Measurements from ENCODE around the gene C2orf78.
"Not testable (repeated sequence)": the region's sequence is repeated elsewhere in the genome, so short reads cannot be mapped to it uniquely, and the experiment has no call there.

The C2orf78 gene, protein sequence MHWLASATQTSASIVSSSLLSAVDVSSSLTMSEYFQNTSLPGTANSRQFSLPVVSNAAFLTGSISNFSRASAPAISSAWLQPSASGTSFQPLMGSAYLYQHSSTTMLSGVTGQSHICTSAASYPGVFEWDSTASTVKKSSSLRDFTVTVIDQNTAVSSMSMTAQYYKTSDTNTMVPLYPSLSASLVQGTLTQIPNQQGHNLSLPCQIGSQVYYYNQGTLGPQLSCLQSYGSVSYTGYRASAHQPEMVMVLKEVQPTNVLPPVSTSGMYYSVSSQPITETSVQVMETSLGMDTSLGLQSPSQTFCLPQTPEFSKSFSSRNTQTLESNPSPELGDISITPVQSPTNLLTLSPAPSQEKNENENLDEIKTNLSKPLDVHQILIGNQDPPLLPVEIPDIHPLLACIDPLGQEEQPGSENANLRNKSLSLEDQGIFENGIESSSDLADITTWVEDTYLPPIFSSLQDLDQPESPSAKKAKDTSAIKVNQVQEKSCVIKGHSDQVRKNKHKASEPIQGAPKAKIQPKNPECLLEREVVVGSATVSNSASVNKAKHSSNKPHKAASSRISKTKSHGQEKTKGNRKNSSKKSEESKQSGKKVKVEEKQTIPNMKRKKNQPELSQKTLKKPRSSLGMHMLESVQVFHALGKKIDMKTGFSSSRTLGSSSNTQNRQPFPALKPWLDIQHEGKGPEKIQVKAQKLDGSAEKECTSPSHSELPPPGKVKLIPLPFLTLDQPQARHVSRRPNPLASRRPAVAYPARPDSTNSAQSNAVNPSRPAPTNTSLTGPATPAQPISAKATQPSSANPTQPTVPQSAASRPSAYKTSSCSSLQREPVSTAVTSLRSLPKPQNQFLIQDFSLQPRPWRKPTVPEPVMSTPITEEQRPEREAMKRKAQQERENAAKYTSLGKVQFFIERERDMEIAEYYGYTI

DNA sequence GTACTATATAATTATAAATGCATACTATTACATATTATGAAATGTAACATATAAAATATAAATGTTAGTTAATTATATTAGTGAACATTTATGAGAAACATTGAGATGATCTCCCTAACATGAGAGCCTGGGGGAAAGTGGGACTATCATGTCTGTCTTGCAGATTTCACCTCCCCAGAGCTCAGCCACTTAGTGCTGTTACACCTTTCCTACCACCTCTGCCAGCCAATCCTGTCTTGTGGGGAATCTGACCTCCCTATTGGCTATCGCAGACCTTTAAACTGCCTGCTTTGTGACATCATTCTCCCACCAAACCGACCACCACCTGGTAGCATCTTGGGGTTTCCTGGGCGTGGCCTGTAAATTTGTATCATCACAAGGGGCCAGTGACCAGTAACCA is at the start of gene C2orf78:
Gene C2orf78 (plus strand): TSS at position 301 of the 400 bp plus-strand sequence. CDS start 127 bp downstream, outside the sequence.
- DNase-seq, result not testable (repeated sequence)

DNA sequence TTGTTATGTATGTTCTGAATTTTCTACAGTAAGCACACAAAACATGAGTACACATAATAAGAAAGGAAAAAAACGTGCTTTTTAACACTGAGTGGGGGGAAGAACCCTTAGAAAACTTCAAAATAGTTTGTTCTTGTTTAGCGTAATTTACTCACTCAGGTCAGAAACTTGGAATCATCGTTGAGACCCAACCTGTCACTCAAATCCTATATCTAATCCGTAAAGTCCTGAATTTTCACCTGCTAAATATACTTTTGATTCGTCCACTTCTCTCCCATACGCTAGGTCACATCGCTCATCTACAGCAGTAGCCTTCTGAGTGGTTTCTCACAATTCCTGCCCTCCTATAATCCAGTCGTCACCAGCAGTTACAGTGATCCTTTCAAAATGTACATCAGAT is 47.6 kb upstream of the C2orf78 start:
- no peak for DNase-seq

DNA sequence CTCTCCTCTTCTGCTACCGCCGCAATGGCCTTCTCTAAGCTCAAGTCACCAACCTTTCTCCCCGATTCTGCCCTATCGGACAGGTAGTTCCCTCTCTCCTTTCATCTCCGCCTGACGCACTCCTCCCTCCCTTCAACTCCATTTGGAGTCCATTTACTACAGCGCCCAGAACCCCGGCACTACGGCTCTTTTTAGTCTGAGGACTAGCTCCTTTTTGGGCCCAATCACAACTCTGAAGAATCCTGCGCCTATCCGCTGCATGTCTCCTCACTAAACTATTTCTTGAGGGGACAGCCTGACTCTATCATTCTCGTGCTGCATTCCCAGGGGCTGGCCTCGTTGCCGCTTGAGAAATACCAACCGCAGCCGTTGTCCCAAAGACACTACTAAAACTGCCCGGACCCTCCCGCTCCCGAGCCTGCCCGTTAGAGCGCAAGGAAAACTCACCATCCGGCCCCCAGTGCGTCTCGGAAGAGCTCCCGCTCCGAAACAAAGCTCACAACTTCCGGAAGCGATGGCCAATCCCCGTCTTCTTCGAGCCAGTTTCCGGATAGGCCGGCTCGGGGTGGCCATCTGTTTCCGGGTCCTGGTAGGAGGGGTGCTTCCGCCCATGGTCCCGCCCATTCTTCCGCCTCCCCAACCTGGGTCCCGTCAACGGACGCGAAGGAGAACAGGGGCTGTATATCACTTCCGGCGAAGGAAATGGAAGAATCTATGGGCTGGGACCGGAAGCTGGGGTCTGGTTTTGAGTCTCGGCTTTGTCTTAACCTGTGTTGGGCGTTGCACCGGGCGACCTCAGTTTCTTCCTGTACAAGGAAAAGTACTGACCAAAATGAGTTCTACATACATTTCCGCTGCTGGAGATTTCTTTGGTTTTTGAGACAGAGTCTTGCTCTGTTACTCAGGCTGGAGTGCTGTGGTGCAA is 46.9 kb upstream of the C2orf78 start, which contains the start of gene TPRKB:
Gene TPRKB (minus strand): TSS at position 491 of the 925 bp plus-strand sequence. CDS start 2,776 bp downstream, outside the sequence.
- DNase-seq, result peak; percentile 96

DNA sequence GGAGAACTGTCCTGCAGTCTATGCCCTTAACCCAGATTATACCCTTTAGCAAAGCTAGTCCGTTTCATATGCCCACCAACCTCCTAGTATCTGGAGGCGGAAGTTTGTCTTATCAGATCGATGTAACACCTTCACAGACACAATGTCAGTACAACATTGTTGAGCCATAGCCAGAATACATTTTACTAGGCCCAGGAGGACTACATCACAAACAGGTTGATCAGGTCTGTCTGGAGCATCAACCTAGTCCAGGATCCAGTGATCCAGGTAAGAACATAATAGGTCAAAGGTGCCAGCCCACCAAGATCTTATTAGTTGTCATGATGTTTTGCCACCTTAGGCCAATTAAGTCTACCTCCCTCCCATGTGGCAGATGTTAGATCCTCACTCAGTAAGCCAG is 44.9 kb upstream of the C2orf78 start:
- DNase-seq, result no peak

DNA sequence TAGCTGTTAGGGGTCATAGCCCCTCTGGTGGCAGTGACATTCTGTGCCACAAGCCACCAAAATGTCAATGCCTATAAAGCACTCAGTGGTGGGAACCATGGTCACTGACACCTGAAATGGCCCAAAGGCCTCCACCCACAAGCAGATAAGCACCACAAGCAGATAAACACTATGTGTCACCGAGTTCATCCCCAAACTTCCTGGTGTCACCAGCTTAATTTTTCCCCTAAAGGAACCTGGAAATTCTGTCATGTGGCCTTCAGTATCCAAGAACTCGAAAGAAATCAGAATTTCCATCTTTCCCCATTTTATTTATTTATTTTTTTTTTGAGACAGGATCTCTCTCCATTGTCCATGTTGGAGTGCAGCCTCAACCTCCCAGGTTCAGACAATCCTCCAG is 43.2 kb upstream of the C2orf78 start:
- no peak for DNase-seq

DNA sequence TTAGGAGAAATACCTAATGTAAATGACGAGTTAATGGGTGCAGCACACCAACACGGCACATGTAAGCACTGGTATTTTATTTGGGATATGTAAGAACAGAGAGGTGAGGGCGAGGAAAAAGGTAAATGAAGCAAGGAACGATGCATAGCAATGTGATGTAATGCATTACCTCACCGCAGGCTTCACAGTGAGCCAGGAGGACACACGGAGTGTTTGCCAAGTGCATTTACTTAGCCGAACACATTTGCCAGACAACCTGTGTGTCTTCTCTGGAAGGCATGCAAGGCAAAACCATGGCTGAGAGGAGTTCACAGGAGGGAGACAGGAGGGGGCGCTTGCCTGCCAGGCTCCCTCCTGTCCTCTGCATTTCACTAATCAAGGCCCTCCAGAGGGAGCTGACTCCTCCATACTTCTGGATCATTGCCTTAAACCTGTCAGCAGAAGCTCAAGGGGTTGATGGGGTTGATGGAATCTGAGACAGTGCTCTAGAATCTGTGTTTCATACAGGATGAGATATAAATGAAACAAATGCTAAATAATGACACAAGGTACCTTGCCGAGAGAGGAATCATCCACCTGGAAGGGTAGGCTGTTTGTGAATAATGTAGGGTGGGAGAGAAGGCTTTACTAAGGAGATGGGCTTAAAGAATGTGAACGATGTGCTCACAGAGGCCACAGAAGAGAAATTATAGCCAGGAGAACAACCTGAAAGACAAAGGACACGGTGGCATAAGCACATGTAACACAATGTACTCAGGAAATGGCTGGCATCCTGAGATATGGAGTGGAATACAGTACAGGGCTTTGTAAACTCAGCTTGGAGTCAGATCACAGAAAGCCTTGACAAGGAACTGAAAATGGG is 37.7 kb upstream of the C2orf78 start:
- no peak for DNase-seq

DNA sequence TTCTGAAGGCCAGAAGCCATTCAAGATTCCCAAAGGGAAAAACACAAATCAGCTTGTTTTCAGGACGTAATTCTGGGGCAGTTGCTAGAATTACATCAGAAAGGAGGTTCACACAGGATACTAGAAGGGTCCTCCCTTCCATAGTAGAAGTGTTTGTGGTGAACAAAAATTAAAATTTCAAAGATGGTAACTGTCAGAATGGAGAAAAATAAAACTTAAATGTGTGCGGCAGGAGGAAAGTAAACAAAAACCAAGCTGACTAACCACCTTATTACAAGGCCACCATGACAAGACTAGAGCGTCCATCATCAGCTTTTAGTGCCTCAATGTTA is 37.1 kb upstream of the C2orf78 start:
- no peak for DNase-seq

DNA sequence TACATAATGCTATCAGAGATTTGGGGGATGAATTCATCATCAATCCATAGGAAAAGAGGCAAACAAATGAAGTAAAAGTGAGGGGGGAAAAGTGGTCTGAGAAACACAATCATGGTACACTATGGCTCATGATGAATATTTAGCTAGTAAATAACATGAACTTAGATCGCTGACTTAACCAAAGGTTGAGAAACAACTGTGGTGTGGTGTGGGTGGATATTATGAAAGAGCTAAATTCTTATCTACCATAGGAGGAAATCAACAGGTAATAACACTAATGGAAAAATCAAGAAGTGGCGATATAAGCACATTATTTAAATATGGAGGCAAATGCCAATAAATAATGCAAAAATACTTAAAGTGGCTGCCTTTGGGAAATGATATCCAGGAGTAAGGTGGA is 34.7 kb upstream of the C2orf78 start:
- no peak for DNase-seq

DNA sequence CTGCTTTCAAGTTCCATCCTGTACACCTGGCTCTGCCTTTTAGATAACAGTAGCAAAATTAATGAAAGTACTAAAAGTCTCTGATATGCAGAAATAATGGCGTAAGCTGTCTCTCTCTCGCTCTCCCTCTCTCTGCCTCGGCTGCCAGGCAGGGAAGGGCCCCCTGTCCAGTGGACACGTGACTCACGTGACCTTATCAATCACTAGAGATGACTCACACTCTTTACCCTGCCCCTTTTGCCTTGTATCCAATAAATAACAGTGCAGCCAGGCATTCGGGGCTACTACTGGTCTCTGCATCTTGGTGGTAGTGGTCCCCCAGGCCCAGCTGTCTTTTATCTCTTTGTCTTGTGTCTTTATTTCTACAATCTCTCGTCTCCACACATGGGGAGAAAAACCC is 29.7 kb upstream of the C2orf78 start:
- DNase-seq, result not testable (repeated sequence)

DNA sequence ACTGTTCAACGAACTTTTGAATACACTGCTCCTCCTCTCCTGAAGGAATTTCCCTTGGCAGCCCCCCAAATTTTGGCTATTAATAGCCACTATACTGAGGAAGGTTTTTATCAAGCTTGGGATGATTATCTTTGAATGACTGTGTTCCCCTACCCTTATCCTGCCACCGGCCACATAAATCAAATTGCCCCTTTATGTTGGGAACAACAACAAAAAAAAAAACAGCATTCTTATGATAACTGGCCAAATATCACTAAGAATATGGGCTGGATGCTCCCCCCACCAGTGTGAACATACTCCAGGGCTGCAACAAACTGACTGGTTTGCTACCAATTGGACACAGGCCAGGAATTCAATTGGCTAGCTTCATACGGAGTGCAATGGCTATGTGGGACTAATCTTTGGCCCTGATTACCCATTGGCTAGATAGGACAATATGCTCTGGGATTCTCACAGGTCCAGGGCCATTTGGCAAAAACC is 24.7 kb upstream of the C2orf78 start:
- no peak for DNase-seq

DNA sequence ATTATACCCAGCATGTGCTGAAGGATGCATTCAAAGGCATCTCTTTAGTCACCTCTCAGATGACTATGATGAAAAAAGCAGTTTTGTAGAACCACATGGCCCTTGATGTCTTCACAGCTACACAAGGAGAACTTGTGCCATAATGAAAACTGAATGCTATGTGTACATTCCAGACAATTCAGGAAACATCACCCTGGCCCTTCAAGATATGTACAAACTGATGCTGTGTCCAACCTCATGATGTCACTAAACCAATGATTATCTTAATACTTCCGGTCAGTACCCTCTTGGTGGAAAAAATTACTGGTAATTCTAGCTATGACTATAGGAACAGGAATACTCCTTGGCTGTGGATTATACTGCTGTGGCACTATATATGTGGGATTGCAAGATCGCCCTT is 24.1 kb upstream of the C2orf78 start:
- DNase-seq, result no peak

DNA sequence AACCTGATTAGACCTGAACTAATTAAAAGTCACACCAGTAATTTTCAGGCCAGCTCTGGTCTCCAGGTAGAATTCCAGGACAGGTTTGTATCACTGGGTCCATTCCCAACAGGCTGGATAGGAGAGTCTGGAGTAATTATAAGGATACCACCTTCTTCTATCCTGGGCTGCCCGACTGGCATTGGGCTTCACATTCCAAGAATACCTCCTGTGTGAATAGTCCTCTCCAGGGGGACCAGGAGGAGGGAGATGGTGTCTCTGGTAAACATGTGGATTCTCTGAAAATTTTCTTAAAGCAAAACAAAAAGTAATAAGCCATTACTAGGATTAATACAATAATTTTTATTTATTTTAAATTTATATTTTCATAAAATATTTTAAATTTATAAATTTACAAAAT is 21.4 kb upstream of the C2orf78 start:
- DNase-seq, result no peak

DNA sequence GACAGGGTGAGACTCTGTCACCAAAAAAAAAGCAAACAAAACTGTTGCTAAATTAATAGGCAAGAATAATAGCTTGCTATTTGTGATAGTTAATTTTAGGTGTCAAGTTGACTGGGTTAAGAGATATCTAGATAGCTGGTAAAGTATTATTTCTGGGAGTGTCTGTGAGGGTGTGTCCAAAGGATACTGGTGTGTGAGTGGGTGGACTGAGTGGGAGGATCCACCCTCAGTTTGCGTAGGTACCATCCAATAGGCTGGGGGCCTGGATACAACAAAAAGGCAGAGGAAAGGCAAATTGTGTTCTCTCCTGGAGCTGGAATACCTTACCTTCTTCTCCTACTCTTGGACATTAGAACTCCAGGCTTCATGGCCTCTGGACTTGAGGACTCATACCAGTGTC is 19.0 kb upstream of the C2orf78 start:
- DNase-seq, result no peak

DNA sequence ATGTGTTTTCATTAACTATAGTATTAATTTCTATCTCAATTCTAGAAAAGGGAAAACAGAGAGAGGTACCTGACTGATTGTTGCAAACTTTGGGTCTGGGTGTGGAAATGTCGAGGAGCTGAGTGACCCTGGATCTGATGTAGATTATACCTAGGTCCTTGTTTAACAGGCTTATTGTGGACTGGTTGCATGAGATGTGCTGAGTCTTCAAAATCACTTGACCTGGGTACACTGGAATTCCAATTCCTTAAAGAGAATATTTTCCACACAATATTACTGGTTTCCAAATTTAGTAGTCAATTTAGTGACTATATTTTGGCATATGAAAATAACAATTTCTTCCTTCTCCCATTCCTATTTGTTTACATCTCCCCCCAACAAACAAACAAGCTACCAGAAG is 17.6 kb upstream of the C2orf78 start:
- no peak for DNase-seq

DNA sequence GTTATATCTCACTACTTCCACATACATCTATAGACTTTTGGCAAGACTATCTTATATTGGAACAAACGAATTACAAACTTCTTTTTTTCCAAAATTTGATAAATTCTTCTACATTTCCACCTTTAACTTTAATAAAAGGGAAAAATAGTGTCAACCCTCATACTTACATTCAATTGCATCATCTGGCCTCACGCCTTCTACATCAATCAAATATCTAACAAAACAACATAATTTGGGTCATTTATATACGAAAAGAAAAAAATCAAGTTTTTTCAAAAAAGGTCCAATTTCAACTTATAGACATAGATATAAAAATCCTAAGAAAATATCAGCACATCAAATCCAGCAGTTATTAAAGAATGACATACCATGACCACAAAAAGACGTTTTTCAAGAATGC is 17.0 kb upstream of the C2orf78 start:
- no peak for DNase-seq

DNA sequence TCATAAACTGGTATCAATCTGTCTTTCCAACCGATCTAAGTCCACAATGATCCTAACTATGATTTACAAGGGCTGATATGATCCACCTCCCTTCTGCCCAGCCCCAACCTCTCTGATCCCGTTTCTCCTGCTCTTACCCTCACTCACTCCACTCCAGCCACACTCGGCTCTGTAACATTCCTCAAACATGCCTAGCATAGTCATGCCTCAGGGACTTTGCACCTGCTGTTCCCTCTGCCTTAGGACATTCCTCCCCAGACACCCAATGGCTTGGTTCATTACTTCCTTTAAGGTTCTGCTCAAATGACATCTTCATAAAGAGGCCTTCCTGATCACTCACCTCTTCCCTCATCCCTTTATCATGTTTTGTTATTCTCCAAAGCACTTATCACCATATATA is 13.3 kb upstream of the C2orf78 start:
- DNase-seq, result no peak

DNA sequence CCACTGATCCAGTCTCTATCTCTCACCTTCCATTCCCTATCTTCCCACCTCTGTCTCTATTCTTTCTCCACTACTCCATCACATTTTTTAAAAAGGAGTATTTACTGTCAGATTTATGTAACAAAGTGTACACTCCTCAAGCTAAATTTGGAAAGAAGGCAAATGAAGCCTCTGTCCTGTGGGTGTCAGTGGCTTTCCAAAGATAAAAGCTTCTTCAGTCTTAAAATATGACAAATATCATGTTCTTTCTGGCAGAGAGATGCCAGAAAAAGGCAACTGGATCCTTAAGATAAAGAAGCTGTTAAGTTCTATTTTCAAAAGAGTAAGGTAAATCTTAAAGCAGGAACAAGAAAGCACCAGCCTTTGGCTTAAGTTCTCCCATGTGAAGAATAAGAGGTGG is 11.2 kb upstream of the C2orf78 start:
- no peak for DNase-seq

DNA sequence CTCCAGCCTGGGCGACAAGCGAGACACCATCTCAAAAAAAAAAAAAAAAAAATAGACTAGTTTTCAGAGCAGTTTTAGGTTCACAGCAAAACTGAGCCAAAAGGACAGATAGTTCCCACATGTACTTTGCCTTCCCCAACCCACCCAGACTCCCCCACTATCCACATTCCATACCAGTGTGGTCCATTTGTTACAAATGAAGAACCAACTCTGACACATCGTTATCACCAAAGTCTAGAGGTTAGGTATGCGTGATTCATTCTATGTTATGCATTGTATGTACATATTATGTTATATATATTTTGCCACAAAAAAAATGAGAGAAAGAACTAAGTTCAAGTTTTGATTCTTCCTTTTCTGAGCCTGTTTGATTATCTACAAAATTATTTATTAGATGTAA is 7.6 kb upstream of the C2orf78 start:
- DNase-seq, result no peak

DNA sequence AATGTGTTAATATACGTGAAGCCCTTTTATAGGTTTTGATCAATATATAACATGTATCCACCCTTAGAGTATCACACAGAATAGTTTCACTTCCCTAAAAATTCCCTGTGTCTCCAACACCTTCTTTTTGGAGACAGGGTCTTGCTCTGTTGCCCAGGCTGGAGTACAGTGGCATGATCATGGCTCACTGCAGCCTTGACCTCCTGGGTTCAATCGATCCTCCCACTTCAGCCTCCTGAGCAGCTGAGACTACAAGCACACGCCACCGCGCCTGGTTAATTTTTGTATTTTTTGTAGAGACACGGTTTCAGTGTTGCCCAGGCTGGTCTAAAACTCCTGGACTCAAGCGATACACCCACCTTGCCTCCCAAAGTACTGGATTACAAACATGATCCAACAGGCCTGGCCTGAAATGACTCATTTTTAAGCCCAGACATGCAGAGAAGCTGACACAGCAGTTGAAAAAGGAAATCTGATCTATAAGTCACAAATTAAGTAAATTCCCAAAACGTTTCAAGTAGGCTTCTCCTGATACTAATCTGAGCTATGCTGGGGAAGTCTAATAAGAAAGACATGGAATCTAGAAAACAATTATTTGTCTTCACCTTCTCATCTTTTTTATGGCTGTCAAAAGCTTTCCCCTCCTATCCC is 7.0 kb upstream of the C2orf78 start:
- no peak for DNase-seq

DNA sequence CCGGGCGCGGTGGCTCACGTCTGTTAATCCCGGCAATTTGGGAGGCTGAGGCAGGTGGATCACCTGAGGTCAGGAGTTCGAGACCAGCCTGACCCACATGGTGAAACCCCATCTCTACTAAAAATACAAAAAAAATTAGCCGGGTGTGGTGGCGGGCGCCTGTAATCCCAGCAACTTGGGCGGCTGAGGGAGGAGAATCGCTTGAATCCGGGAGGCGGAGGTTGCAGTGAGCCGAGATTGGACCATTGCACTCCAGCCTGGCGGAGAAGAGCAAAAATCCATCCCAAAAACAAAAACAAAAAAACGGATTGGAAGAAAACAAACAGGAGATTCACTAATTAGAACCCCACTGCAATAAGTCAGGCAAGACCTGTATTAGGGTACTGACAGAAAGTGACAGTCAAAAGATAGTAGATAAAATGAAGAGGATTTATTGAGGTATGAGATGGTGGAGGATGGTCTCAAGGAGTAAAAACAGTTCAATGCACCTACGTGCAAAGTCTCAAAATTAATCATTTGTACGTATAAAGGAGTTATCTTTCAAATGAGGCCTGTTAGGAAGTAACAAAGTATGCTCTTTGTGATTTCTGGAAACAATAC is 5.0 kb upstream of the C2orf78 start:
- not testable (repeated sequence) for DNase-seq

Data from CD4-positive, alpha-beta T cell treated with Interleukin-6 for 4 hours (primary cell).